Activated CD4-positive, alpha-beta T cell treated with anti-CD3 and anti-CD28 coated beads, Interleukin-2, amount 50 U/mL, for 4 hours (primary cell): ENCODE data around the gene HCFC1R1.
A peak's percentile ranks its signal among the peaks of the same experiment; 100 is the strongest.

ENCODE experiments used
- DNase-seq, 2 experiments: peaks; one replicate each; pipeline ENCODE4 v3.0.0-alpha.2; 2020

HCFC1R1 gene

DNA sequence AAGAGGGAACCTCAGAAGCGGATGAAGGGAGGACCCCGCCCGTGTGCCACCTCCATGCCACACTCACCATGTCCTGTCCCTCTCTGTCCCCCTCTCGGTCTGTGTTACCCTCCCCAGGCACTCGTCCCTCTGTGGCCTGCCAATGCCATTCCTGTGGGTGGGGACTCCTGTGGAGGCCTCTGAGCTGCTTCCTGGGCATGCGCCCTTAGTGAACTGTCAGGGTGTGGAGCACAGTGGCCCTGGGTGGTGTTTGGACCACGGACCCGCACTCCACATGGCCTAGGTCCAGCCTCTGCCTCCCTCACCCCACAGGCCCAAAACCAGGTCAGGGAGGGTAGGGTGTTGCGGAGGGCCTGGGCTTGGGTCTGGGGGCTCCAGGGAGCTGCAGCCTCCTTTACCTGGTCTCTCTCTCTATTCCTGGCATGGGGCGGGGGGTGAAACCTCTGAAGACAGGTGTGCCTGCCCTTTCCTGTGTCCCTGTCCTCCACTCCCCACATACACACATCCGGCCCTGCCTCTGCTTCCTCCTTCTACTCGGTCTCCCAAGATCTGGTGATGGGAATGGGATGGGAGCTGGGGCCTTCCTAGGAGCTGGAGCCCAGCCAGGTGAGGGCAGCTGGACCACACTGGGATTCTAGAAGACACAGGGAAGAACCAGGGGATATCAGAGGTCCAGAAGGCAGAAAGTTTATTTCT, 32.0 kb downstream of the HCFC1R1 start:
- DNase-seq = no peak

GRCh38 chr16:2990891-2991290, 32.9 kb downstream of the HCFC1R1 start:
- DNase-seq = no peak

GRCh38 chr16:2988590-2989099, 35.1 kb downstream of the HCFC1R1 start:
- DNase-seq = no peak

DNA sequence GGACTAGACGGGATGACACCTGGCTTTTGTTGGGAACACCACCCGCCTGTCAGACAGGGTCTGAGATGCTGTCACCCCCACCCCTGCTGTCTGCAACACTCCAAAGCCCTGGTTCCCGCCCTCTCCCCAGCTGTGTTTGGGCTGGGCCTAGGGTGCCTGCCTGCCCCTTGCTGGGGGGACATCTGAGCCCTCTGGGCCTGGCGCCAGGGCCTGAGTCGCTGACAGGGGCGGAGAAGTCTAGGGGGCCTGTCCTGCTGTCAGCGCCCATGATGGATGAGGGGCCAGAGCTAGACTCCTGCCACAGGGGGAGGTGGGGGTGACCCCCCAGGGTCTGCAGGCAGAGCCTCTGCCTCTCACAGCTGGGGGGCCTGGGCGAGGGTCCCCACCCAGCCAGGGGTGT, 35.9 kb downstream of the HCFC1R1 start:
- DNase-seq = no peak

- no peak for DNase-seq
Measured at GRCh38 chr16:2987286-2987685, 36.5 kb downstream of the HCFC1R1 start.

- no peak for DNase-seq
Measured at GRCh38 chr16:2986623-2987188, 37.0 kb downstream of the HCFC1R1 start.

- DNase-seq = no peak
Measured at GRCh38 chr16:2985893-2986355, 37.8 kb downstream of the HCFC1R1 start.

DNA sequence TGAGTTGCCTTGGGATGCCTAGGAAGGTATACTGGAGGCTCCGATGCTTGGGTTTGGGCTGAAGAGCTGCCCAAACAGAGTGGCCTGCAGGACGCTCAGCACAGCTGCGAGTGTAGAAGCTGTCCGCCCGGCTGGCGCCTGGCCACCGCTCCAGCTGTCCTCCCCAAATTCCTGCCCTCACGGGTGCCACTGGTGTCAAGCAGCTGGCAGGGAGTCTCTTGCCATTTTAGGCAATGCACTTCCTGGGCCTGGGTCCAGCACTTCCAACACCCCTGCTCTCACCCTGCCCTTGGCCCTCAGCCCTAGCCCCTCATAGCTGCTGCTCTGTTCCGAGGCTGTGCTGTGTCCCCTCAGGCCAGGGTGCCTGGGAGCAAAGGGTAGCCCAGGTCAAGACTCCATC, 38.3 kb downstream of the HCFC1R1 start:
- no peak for DNase-seq

- DNase-seq = peak; percentile 46 to 47
Measured at GRCh38 chr16:2983706-2984136, 40.0 kb downstream of the HCFC1R1 start.

GRCh38 chr16:2982402-2982801, 41.3 kb downstream of the HCFC1R1 start:
- no peak for DNase-seq

DNA sequence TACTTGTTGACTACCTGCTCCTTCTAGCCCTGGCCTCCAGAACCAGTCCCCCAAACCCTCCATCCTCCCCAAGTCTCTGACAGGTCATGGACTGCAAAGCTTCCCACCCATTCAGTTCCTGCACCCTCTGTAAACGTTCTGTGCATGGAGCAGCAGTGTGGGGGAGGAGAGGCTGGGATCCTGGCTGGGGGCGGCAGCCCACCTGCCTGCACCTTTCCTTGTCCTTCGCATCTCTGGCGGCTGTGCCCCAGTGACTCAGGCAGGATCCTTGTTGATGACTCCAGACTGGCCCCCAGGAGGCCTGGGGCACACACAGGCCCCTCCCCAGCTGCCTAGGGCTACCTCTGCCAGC, 41.9 kb downstream of the HCFC1R1 start:
- DNase-seq = no peak

DNA sequence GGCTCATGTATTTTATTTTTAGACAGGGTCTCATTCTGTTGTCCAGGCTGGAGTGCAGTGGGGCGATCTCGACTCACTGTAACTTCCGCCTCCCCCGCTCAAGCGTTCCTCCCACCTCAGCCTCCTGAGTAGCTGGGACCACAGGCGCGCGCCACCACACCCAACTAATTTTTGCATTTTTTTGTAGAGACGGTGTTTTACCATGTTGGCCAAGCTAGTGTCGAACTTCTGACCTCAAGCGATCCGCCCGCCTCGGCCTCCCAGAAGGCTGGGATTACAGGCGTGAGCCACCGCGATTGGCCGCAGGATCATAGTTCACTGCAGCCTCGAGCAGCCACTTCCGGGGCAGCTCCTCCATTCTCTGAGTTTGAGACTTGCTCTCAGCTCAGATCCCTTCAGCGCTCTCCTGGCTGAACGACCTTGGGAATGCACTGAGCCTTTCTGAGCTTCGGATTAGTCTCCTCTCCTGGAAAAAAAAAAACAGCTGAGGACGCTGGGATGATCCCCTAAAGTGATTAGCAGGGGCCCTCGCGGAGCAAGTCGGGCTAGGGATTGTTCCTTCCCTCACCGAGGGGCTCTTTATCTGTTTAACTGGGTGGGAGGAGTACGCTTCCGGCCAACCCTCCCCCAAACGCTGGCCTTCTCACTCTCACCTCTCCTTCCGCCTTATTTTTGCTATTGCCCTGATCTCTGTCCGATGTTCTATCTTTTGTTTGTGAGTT, 42.4 kb downstream of the HCFC1R1 start:
- DNase-seq = no peak

- peak; percentile 90 to 91 for DNase-seq
Measured at GRCh38 chr16:2980227-2981176, 43.2 kb downstream of the HCFC1R1 start, which contains the start of gene PKMYT1. Gene PKMYT1 (minus strand): TSS chr16:2980446. CDS start chr16:2979657, 789 bp downstream.

DNA sequence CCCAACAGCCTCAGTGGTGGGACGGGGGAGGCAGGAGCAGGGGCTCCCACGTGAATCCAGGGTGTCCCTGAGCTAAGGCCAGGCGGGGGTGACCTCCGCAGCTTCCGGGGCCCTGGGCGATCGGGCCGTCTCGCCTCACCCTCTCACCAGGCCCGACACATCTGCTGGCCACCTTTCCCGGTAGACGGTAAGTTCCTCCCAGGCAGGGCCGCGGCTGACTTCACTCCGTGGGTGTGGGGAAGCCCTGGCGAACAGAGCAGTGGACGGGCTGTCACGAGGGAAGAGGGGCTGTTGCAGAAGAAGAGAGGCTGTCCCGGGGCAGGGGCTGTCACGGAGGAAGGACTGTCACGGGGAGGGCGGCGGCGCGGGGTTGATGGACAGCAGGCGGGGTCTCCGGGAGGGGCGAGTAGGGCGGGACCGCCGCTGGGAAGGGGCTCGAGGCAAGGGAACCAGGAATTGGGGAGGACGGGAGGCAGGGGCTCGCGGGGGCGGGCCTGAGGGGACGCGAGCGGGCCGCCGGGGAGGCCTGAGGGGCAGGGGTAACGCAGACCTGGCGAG, 44.0 kb downstream of the HCFC1R1 start:
- no peak for DNase-seq

GRCh38 chr16:2977440-2977839, 46.3 kb downstream of the HCFC1R1 start:
- no peak for DNase-seq

DNA sequence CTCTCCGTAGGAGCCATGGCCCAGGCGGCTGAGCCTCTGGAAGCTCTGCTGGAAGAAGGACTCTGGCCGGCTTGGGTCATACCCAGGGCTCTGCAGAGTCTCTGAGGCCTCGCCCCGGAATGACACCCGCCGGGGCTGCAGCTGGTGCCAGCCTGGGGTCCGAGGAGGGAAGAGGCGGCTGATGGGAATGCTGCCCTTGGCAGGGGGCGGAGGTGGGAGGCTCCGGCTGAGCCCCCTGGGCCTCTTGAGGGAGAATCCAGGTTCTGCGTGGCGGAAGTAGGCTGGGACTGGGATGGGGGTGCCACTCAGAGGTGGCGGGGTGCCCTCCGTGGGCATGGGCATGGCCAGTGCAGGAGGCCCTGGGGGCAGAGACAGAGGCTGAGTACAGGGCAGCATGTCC, 47.1 kb downstream of the HCFC1R1 start:
- no peak for DNase-seq

DNA sequence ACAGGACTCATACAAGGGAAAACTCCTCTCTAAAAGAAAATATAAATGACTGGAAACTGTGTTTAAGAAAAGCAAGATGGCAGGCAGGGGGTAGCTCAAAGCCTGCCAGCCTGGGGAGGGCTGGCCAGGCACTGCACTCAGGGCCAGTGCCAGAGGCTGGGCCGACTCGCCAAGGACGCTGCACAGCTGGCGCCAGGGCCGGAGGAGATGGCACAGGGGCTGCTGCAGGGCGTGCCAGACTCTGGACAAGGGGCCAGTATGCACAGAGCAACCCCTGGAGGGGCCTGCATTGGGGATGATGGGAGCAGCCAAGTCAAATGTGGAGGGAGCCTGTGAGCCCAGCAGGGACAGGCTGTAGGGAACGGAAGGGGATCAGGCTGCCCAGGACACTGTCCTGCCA, 47.5 kb downstream of the HCFC1R1 start:
- no peak for DNase-seq

GRCh38 chr16:2975161-2975795, 48.5 kb downstream of the HCFC1R1 start:
- DNase-seq = no peak

DNA sequence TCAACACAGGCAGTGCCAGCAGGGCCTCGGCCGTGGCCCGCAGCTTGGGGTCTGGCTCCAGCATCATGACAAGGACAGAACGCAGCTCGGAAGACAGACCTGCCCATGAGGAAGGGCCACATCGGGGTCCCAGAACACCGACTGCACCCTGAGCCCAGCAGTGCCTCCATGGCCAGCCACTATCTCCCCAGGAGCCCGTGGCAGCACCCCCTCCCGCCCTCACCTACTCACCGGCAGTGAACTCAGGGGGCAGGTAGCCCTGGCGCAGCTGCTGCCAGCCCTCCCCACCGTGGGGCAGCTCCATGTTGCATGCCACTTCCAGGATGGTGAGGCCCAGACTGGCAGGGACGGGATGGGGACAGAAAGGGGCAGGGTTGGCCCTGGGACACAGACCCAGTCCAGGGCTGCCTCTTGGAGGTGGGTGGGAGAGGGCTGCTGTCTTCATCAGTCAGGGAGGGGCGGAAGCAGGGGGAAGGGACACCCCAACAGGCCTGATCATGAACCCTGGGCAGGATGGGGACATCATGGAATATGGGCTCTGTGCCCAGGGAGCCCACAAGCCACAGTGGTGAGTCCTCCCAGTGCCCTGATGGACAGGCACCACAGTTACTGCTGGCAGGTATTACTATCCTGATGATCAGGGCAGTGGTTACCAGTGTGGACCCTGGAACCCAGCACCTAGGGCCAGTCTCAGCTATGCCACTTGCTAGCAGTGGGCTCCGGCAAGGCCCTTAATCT, 49.3 kb downstream of the HCFC1R1 start:
- no peak for DNase-seq

DNA sequence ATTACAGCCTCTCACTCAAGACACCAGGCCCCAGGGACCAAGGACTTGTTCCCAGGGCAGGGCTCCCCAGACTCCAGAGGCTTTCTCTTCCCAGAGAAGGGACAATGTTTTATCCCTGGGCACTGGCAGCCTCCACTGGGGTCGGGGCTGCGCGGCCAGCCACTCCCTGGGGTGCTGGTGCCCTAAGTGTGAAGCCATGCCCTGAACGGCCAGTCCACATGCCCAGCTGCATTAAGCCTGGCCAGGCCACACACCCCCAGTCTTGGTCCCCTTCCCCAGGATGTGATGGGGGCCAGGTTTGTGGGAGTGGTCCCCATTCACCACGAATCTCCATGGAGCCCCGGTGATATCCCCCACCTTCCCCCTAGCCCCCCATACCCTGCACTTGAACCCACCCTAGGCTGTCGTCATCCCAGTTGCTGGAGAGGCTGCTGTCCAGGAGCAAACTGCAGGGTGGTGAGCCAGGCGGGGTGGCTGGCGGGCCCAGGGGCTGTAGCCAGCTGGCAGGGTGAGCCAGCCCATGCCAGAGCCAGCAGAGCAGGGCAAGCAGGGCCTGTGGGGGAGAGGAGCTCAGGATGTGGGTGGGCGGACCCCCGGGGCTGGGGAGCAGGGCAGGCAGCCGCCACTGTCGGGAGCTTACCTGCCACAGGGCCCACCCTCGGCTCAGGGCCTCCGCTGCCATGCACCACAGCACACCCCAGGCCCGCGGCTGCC, 50.0 kb downstream of the HCFC1R1 start:
- DNase-seq = no peak
